ENCODE results near the gene RFX2. TPM values are rescaled to one million over a fixed set of nuclear protein-coding genes. Genes with fewer than 3 reads are reported as not detected.

RFX2 gene
- total RNA-seq, 1 donor from 2014 or later, result 20.9 TPM

GRCh38 chr19:6063576-6064335 is 46.5 kb downstream of the RFX2 start:
- Histone ChIP-seq H3K4me3 (peak overlapping the region; percentile 29), H3K27ac (peak overlapping the region; percentile 96), H3K27me3 (ENCODE audit: low read depth) (no peaks in the 10 kb centered on the region), H3K36me3 (no peaks in the 10 kb centered on the region), H3K9me3 (no peaks in the 10 kb centered on the region), H3K4me1 (peaks cover 98% of the 10 kb centered on the region)
- no peak for DNase-seq
- no peak for ATAC-seq
- intact Hi-C loops (cut with DNase I), result no loop called here
- TF ChIP-seq CTCF (IDR thresholded peaks at IDR 0.05), result no peak

- no peak for TF ChIP-seq CTCF (IDR thresholded peaks at IDR 0.05)
- Histone ChIP-seq H3K36me3 (no peaks in the 10 kb centered on the region), H3K9me3 (no peaks in the 10 kb centered on the region), H3K27me3 (ENCODE audit: low read depth) (no peaks in the 10 kb centered on the region), H3K4me3 (peak overlapping the region; percentile 29), H3K4me1 (peaks cover 98% of the 10 kb centered on the region), H3K27ac (peak overlapping the region; percentile 96)
- DNase-seq (no peak), ATAC-seq (no peak)
- intact Hi-C loops (cut with DNase I), result no loop called here
Measured at GRCh38 chr19:6062961-6063575, 47.2 kb downstream of the RFX2 start.

DNA sequence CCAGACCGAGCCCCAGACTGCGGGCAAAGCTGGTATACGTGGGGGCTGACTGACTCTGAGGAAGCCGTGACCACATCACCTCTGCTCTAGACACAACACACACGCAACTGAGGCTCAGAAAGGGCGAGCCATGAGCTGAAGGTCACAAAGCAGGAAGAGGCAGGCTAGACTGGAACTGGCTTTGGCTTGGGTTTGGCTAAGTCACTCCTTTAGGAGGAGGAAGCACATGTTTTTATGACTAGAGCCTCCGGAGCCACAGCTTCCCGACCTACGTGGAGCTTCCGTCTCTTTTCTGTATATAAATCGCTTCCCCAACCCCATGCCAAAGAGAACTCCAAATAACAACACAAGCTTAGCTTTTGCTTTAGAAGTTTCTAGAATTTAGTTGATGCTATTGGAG is 48.0 kb downstream of the RFX2 start:
- Histone ChIP-seq H3K27ac (peak overlapping the region; percentile 96), H3K9me3 (no peaks in the 10 kb centered on the region), H3K4me3 (peak overlapping the region; percentile 29), H3K27me3 (ENCODE audit: low read depth) (no peaks in the 10 kb centered on the region), H3K4me1 (peaks cover 98% of the 10 kb centered on the region), H3K36me3 (no peaks in the 10 kb centered on the region)
- intact Hi-C loops (cut with DNase I), result no loop called here
- ATAC-seq (peak; percentile 7 to 60), DNase-seq (peak; percentile 80)
- no peak for TF ChIP-seq CTCF (IDR thresholded peaks at IDR 0.05)

- intact Hi-C loops (cut with DNase I), result no loop called here
- Histone ChIP-seq H3K4me3 (no peak overlapping the region), H3K4me1 (peaks cover 100% of the 10 kb centered on the region), H3K27ac (peak overlapping the region; percentile 96), H3K36me3 (no peaks in the 10 kb centered on the region), H3K9me3 (no peaks in the 10 kb centered on the region), H3K27me3 (ENCODE audit: low read depth) (no peaks in the 10 kb centered on the region)
- TF ChIP-seq CTCF (IDR thresholded peaks at IDR 0.05), result no peak
- no peak for DNase-seq
- ATAC-seq, result no peak
Measured at GRCh38 chr19:6061376-6062130, 48.7 kb downstream of the RFX2 start.

GRCh38 chr19:6060600-6061375 is 49.5 kb downstream of the RFX2 start:
- H3K36me3 ChIP-seq, result no peaks in the 10 kb centered on the region
- no peaks in the 10 kb centered on the region for H3K27me3 ChIP-seq (ENCODE audit: low read depth)
- H3K9me3 ChIP-seq, result no peaks in the 10 kb centered on the region
- H3K4me1 ChIP-seq, result peaks cover 100% of the 10 kb centered on the region
- intact Hi-C loops (cut with DNase I), result no loop called here
- ATAC-seq, result no peak
- peak overlapping the region; percentile 96 for H3K27ac ChIP-seq
- no peak for TF ChIP-seq CTCF (IDR thresholded peaks at IDR 0.05)
- no peak for DNase-seq
- H3K4me3 ChIP-seq, result no peak overlapping the region

Measured in lower lobe of right lung (tissue), 2 donors.